GM12873 (cell line): ENCODE measurements around the gene FBXL7.

ENCODE experiments used
- TF ChIP-seq, protein P1 (sequence below): IDR thresholded peaks from 2 replicates; pipeline ENCODE4 v1.5.1; 2012; ENCODE audit warnings: low read depth, mild to moderate bottlenecking, moderate library complexity, low read length, control low read depth; ENCODE audit not compliant: insufficient read depth; ENCODE audit errors: missing control alignments

Gene FBXL7

DNA sequence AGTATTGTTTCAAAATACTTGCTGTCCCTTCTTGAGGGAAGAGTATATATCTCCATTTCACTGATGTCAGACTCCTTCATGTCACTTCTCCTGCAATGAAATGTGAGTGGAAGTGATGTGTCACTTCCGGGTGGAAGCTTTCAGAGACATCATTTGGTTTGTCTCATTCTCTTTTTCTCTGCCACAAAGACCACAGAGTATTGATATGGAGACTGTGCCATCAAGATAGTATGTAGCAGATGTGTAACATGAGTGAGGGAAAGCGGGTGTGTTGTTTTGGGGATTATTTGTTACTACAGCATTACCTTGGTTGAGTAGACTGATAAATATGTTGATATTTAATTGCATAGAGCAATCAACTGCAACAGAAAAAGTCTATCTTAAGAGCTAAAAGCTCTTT lies 169.8 kb downstream of the FBXL7 start:
- TF ChIP-seq, protein P1, sequence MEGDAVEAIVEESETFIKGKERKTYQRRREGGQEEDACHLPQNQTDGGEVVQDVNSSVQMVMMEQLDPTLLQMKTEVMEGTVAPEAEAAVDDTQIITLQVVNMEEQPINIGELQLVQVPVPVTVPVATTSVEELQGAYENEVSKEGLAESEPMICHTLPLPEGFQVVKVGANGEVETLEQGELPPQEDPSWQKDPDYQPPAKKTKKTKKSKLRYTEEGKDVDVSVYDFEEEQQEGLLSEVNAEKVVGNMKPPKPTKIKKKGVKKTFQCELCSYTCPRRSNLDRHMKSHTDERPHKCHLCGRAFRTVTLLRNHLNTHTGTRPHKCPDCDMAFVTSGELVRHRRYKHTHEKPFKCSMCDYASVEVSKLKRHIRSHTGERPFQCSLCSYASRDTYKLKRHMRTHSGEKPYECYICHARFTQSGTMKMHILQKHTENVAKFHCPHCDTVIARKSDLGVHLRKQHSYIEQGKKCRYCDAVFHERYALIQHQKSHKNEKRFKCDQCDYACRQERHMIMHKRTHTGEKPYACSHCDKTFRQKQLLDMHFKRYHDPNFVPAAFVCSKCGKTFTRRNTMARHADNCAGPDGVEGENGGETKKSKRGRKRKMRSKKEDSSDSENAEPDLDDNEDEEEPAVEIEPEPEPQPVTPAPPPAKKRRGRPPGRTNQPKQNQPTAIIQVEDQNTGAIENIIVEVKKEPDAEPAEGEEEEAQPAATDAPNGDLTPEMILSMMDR = no peak

DNA sequence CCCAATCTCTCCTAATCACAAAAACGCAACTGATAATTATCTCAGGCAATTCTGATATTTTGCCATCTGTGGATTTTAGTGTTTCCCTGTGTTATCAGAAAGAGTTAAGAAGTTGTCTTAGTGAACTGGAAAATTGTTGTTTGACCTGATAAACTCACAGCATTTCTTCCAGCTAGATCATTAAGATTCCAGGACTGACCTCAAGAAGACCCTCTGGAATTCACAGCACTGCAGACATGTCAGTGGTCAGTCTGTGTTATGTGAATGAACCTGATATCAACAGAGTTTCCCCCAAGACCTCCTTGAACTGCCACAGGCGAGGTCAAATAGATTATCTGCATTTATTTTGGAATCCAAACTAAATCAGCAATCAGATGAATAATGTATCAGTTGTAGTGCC lies 174.7 kb downstream of the FBXL7 start:
- TF ChIP-seq, protein P1 = no peak

DNA sequence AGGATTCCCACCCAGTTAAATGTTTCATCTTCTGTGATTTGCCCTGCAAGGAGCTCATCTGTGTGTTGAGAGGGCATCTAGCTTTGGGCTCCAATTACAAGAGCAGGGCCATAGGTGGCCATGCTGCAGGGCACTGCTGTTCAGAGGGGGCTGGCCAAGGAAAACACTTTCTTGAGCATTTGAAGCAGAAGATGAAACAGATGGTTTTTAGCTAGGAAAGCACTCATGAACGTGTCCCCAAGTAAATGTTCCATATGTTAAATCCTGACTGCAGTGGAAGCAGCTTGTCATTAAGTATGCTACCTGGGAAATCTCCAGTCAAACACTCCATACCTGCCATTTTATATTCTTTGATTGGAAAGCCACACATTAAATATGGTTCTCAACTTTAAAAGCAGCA lies 176.6 kb downstream of the FBXL7 start:
- TF ChIP-seq, protein P1 = no peak

DNA sequence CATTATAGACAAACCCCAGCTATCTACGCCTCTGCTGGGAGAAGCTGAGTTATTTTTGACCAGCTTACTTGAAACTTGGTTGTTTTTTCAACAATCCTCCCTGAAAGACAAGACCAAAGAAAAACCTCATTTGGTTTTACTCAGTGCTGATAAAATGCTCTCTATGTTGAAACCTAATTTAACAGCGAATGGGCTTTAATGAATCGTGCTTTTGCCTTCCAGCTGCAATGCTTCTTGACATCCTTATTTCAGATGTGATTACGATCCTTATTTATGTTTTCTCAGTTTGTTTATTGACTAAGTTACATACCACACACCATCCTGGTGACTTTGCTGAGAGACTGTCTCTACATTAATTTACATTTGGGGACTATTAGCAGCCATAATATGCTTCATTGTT lies 179.2 kb downstream of the FBXL7 start:
- TF ChIP-seq, protein P1 = no peak

DNA sequence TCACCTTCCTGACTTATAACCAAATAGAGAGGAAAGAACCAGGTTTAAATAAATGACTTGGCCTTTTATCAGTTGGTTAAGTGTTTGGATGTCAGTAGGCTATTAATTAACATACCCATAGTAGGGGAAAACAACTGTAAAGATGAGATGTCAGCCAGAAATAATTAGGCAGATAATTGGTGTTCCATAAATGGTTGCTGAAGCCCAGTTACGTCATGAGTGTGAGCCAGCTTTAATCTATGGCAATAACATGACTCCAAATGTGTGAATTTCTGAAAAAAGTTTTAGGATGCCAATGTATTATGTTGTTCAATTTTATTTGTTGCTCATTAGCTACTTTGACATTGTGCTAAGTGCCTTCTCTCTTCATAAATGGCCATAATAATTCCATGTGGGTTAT lies 180.5 kb downstream of the FBXL7 start:
- TF ChIP-seq, protein P1 = no peak

DNA sequence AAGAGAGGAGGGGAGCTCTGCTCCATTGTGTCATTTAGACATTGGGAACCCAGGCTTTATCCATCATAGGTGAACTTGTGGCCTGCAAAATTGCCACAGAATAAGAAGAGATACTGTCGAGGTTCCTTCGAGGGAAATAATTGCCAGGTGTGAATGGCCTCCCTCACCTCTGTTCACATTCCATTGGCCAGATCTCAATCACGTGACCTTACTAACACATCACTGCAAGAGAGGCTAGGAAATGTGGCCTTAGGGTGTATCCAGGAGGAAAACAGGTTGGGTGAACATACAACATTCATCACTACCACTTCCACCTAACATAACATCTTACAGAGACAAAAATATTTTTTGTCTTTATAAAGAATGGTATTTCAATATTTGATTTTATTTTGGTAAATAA lies 182.1 kb downstream of the FBXL7 start:
- TF ChIP-seq, protein P1 = no peak

DNA sequence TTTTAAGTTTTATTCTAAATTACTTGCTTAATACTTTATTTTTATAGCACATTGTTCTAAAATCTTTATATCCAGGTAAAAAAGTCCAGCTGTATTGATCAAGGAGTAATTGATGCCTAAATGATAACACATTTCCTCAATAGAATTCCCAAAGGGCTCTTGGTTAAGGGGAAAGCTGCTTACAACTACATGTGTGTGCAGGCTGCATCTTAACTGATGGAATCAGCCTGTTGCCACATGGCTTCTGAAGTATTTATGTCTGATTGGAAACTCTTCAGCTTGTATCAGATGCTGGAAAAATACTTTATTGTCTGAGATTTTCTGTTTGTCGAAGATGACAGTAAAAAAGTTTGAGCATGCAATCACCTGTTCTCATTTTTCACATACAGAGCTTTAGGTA lies 182.6 kb downstream of the FBXL7 start:
- TF ChIP-seq, protein P1 = no peak
